Nephron progenitor cell (in vitro differentiated cells): ENCODE measurements around the gene PIAS4.

Experiments used
- DNase-seq: peaks from one replicate; pipeline ENCODE4 v3.0.0; 2021
- H3K27ac Mint-ChIP-seq: 2 replicates; pipeline ENCODE4 v1.8.0; 2021; ENCODE audit warnings: mild to moderate bottlenecking, moderate library complexity, mixed read lengths
- H3K27me3 Mint-ChIP-seq: 2 replicates; pipeline ENCODE4 v1.8.0; 2021; ENCODE audit warnings: mild to moderate bottlenecking, low read depth, mixed read lengths; ENCODE audit not compliant: poor library complexity
- H3K36me3 Mint-ChIP-seq: 2 replicates; pipeline ENCODE4 v1.8.0; 2021; ENCODE audit warnings: low read depth, mixed read lengths
- H3K4me1 Mint-ChIP-seq: 2 replicates; pipeline ENCODE4 v1.8.0; 2021; ENCODE audit warnings: mixed read lengths
- H3K4me3 Mint-ChIP-seq: 2 replicates; pipeline ENCODE4 v1.8.0; 2021; ENCODE audit warnings: mild to moderate bottlenecking, moderate library complexity, mixed read lengths
- H3K9me3 Mint-ChIP-seq: 2 replicates; pipeline ENCODE4 v1.8.0; 2021; ENCODE audit warnings: mild to moderate bottlenecking, moderate library complexity, mixed read lengths
- TF ChIP-seq, protein P1 (sequence below): fragments of 200-600 bp; sonication (generic); IDR thresholded peaks from 2 replicates; pipeline ENCODE4 v1.5.0; 2021; ENCODE audit warnings: antibody characterized with exemption

The PIAS4 gene

DNA sequence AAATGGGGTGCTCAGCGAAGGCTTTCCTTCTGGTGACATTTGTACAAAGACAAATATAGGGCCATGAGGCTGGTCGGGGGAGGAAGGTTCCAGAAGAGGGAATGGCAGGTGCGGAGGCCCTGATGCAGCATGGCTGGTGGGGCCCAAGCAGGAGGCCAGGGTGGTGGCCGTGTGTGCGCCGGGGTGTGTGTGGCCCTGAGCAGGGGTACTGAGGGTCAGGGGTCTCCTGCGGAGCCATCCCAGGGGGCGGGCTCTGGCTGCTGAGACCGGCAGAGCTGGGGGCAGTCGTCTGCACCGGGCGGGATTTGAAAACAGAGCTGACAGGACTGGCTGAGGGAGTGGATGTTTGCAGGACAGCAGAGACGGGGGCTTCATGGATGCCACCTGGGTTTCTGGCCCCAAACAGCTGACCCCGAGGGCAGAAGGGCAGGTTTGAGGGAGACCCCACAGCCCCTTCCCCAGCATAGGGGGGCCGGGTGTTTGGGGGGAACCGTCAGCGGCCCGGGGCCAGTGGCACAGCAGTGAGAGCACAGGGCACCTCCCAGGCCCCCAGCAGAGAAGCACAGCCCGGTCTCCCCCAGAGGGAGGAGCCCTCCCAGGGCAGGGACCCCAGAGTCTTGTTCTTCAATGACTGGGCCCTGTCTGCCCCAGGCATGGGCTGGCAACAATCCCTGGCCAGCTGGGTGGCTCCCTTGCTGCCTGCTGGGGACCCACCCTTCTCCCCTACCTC, 11.4 kb downstream of the PIAS4 start:
- H3K27ac Mint-ChIP-seq, result peak overlapping the region; percentile 85
- no peak for DNase-seq
- peaks cover 37% of the 10 kb centered on the region for H3K36me3 Mint-ChIP-seq
- peaks cover 5% of the 10 kb centered on the region for H3K9me3 Mint-ChIP-seq
- TF ChIP-seq, protein P1, sequence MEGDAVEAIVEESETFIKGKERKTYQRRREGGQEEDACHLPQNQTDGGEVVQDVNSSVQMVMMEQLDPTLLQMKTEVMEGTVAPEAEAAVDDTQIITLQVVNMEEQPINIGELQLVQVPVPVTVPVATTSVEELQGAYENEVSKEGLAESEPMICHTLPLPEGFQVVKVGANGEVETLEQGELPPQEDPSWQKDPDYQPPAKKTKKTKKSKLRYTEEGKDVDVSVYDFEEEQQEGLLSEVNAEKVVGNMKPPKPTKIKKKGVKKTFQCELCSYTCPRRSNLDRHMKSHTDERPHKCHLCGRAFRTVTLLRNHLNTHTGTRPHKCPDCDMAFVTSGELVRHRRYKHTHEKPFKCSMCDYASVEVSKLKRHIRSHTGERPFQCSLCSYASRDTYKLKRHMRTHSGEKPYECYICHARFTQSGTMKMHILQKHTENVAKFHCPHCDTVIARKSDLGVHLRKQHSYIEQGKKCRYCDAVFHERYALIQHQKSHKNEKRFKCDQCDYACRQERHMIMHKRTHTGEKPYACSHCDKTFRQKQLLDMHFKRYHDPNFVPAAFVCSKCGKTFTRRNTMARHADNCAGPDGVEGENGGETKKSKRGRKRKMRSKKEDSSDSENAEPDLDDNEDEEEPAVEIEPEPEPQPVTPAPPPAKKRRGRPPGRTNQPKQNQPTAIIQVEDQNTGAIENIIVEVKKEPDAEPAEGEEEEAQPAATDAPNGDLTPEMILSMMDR, result no peak
- H3K27me3 Mint-ChIP-seq, result no peaks in the 10 kb centered on the region
- H3K4me3 Mint-ChIP-seq, result no peak overlapping the region
- peaks cover 39% of the 10 kb centered on the region for H3K4me1 Mint-ChIP-seq

DNA sequence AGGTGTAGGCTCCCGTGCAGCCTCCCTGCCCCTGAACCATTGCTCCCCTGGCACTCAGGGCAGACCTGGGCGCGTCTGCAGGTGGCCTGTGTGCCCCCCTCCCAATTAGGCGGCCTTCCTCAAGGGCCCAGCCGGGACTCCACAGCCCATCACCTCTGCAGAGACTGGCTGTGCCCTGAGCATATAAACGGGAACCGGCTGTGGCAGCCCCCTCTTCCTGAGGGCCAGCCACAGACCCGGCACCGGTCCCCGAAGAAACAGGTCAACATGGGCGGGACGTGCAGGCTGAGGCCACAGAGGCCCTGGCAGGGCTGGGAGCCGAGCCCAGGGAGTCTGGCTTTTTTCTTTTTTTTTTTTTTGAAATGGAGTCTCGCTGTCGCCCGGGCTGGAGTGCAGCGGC, 12.0 kb downstream of the PIAS4 start:
- peaks cover 5% of the 10 kb centered on the region for H3K9me3 Mint-ChIP-seq
- peaks cover 41% of the 10 kb centered on the region for H3K36me3 Mint-ChIP-seq
- H3K27ac Mint-ChIP-seq, result no peak overlapping the region
- H3K4me3 Mint-ChIP-seq, result no peak overlapping the region
- DNase-seq, result no peak
- no peaks in the 10 kb centered on the region for H3K27me3 Mint-ChIP-seq
- H3K4me1 Mint-ChIP-seq, result peaks cover 33% of the 10 kb centered on the region
- TF ChIP-seq, protein P1, result no peak

DNA sequence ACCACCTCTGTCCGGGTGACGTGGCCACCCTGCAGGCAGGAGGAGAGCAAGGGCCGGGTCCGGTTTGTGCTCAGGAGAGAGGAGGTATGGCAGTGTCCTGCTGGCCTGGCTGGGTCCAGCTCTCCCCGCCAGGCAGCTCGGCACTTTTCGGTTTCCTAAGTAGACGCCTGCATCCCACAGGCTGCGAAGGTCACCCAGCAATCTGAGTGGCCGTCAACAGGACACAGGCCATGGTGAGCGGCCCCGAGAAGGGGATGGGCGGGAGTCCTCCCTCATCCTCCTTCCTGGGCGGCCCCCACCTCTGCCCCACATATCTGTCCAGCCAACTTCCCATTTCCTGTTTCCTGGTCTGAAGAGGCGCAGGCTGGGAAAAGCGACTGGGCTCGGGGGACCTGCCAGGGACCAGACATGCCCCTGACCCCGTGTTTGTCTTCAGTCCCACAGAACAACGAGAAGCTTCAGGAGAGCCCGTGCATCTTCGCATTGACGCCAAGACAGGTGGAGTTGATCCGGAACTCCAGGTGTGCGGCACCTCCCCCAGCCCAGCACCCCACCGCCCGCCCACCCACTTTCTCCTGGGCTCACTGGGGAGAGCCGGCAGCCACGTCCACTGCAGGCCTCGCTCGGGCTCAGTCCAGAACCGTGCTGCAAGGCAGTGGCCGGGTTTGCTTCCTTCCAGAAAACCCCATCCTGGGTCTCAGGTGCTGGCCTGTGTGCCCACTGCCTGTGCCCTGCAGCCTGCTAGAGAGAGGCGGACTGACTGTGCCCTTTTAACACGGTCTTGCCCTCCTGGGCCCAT, 16.3 kb downstream of the PIAS4 start:
- H3K4me1 Mint-ChIP-seq, result peaks cover 1% of the 10 kb centered on the region
- H3K27me3 Mint-ChIP-seq, result no peaks in the 10 kb centered on the region
- H3K27ac Mint-ChIP-seq, result no peak overlapping the region
- TF ChIP-seq, protein P1, result no peak
- no peak overlapping the region for H3K4me3 Mint-ChIP-seq
- peaks cover 57% of the 10 kb centered on the region for H3K36me3 Mint-ChIP-seq
- H3K9me3 Mint-ChIP-seq, result peaks cover 5% of the 10 kb centered on the region
- no peak for DNase-seq

DNA sequence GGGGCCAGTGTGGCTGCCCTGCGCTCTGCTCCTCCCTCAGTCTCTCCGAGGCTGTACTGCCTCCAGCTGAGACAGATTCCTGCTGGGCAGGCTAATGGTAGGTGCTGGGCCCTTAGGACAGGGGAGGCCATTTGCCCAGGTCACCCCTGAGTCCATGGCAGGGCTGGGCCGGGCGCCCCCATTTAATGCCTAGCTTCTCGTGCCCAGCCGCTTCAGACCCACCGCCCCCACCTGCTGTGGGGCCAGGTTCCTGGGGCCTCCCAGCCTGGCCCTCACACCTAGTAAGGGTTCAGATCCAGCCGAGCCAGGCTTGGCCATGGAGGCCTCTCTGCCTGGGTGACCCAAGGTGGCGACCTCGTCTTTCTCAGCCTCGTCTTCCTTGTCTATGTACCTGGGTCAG, 17.8 kb downstream of the PIAS4 start:
- peaks cover 5% of the 10 kb centered on the region for H3K9me3 Mint-ChIP-seq
- no peaks in the 10 kb centered on the region for H3K27me3 Mint-ChIP-seq
- DNase-seq, result no peak
- no peaks in the 10 kb centered on the region for H3K4me1 Mint-ChIP-seq
- TF ChIP-seq, protein P1, result no peak
- H3K36me3 Mint-ChIP-seq, result peaks cover 59% of the 10 kb centered on the region
- peak overlapping the region; percentile 54 for H3K27ac Mint-ChIP-seq
- no peak overlapping the region for H3K4me3 Mint-ChIP-seq

DNA sequence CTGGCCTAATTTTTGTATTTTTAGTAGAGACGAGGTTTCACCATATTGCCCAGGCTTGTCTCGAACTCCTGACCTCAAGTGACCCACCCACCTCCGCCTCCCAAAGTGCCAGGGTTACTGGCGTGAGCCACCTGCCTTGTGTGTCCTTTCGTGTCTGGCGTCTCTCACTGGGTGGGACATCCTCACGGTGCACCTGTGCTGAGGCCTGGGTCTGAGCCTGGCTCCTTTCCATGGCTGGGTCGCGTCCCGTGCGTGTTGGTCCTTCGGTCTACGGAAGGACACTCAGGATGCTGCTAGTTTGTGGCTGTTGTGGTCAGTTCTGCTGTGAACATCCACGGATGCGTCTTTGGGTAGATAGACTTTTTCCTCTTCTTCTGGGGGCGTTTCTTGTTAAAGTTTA, 19.6 kb downstream of the PIAS4 start:
- no peaks in the 10 kb centered on the region for H3K27me3 Mint-ChIP-seq
- peaks cover 41% of the 10 kb centered on the region for H3K36me3 Mint-ChIP-seq
- no peak for DNase-seq
- H3K4me3 Mint-ChIP-seq, result no peak overlapping the region
- H3K4me1 Mint-ChIP-seq, result no peaks in the 10 kb centered on the region
- H3K9me3 Mint-ChIP-seq, result peaks cover 2% of the 10 kb centered on the region
- TF ChIP-seq, protein P1, result no peak
- H3K27ac Mint-ChIP-seq, result peak overlapping the region; percentile 80
